ENCODE results near the gene RIOK2.

DNA sequence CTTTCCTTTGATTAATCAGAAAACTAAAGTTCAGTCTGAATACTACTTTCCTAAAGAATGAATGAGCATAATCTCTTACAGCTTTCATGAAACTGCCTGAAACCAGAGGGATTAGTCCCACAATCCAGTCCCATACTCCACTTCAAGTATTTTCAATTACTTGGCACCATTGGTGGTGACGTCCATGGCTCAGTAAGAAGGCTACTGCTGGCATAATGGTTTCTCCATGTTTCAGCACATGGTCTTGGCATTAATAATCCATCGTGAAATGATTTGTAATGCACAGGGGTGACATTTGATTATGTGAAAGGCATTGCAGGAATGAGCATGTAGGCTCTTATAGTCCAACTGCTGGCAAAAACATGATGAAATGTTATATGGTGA, 64.0 kb downstream of the RIOK2 start:
- TF ChIP-seq, protein P1, sequence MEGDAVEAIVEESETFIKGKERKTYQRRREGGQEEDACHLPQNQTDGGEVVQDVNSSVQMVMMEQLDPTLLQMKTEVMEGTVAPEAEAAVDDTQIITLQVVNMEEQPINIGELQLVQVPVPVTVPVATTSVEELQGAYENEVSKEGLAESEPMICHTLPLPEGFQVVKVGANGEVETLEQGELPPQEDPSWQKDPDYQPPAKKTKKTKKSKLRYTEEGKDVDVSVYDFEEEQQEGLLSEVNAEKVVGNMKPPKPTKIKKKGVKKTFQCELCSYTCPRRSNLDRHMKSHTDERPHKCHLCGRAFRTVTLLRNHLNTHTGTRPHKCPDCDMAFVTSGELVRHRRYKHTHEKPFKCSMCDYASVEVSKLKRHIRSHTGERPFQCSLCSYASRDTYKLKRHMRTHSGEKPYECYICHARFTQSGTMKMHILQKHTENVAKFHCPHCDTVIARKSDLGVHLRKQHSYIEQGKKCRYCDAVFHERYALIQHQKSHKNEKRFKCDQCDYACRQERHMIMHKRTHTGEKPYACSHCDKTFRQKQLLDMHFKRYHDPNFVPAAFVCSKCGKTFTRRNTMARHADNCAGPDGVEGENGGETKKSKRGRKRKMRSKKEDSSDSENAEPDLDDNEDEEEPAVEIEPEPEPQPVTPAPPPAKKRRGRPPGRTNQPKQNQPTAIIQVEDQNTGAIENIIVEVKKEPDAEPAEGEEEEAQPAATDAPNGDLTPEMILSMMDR (IDR thresholded peaks at IDR 0.05; ENCODE audit: low read depth, low read length, poor library complexity, severe bottlenecking), result no peak
- no peak for TF ChIP-seq EZH2phosphoT487 (IDR thresholded peaks at IDR 0.05; ENCODE audit: borderline replicate concordance, low read length)
